NCI-H2171 treated with DMSO at 0.1 percent for 48 hours (cell line): Measurements from ENCODE around the gene PIK3R5.
A peak's percentile ranks its signal among the peaks of the same experiment; 100 is the strongest.
"Not testable (repeated sequence)": the region's sequence is repeated elsewhere in the genome, so short reads cannot be mapped to it uniquely, and the experiment has no call there.

Source experiments
- DNase-seq: peaks from one replicate; lab custom pipeline; 2025; lab: John Stamatoyannopoulos, UW

PIK3R5 gene

GRCh38 chr17:8894673-8895578 lies 70.6 kb downstream of the PIK3R5 start:
- DNase-seq = peak; percentile 22

- no peak for DNase-seq
These were observed 71.3 kb downstream of the PIK3R5 start for GRCh38 chr17:8894202-8894671.

GRCh38 chr17:8893621-8894201 lies 71.8 kb downstream of the PIK3R5 start:
- no peak for DNase-seq

- no peak for DNase-seq
These were observed 72.4 kb downstream of the PIK3R5 start for GRCh38 chr17:8893059-8893458.

GRCh38 chr17:8892338-8892690 lies 73.2 kb downstream of the PIK3R5 start:
- no peak for DNase-seq

GRCh38 chr17:8890671-8891070 lies 74.8 kb downstream of the PIK3R5 start:
- DNase-seq = no peak

- no peak for DNase-seq
These were observed 75.9 kb downstream of the PIK3R5 start for GRCh38 chr17:8889458-8890210.

GRCh38 chr17:8888704-8889302 lies 76.7 kb downstream of the PIK3R5 start:
- DNase-seq = no peak

- no peak for DNase-seq
These were observed 77.4 kb downstream of the PIK3R5 start for GRCh38 chr17:8887834-8888703.

GRCh38 chr17:8887301-8887700 lies 78.2 kb downstream of the PIK3R5 start:
- no peak for DNase-seq

GRCh38 chr17:8885967-8886684 lies 79.4 kb downstream of the PIK3R5 start:
- no peak for DNase-seq

- not testable (repeated sequence) for DNase-seq
These were observed 80.1 kb downstream of the PIK3R5 start for GRCh38 chr17:8885163-8885966.

- DNase-seq = no peak
These were observed 81.0 kb downstream of the PIK3R5 start for GRCh38 chr17:8884336-8884990.

GRCh38 chr17:8883353-8883752 lies 82.2 kb downstream of the PIK3R5 start:
- no peak for DNase-seq

- DNase-seq = no peak
These were observed 83.9 kb downstream of the PIK3R5 start for GRCh38 chr17:8881606-8882005.

- DNase-seq = no peak
These were observed 85.0 kb downstream of the PIK3R5 start for GRCh38 chr17:8880466-8880865.

GRCh38 chr17:8879410-8879809 lies 86.1 kb downstream of the PIK3R5 start:
- no peak for DNase-seq

- DNase-seq = no peak
These were observed 87.5 kb downstream of the PIK3R5 start for GRCh38 chr17:8877984-8878383.

GRCh38 chr17:8875957-8876356 lies 89.5 kb downstream of the PIK3R5 start:
- DNase-seq = no peak
